H1 (cell line): ENCODE data around the gene ZNF334. TPM values are rescaled to one million over a fixed set of nuclear protein-coding genes. Genes with fewer than 3 reads are reported as not detected.

Experiments used
- ATF3 ChIP-seq: IDR thresholded peaks from 2 replicates; pipeline ENCODE4 v1.6.1; 2011; ENCODE audit warnings: low read depth, mild to moderate bottlenecking, low read length; ENCODE audit not compliant: insufficient read depth
- BCL11A ChIP-seq, 2 experiments: IDR thresholded peaks; one replicate each; pipeline ENCODE4 v1.6.1; 2011; ENCODE audit warnings: low read depth in 2 of 2, low read length in 2 of 2, mild to moderate bottlenecking in 2 of 2
- CEBPB ChIP-seq: IDR thresholded peaks from 2 replicates; pipeline ENCODE4 v1.6.1; 2012; ENCODE audit warnings: low read depth, low read length
- CHD1 ChIP-seq: IDR thresholded peaks from 2 replicates; pipeline ENCODE4 v1.6.1; 2012; ENCODE audit warnings: low read depth, low read length, improper control_type of control experiment
- CHD7 ChIP-seq: fragments of 300-600 bp; sonication (generic); IDR thresholded peaks from 2 replicates; pipeline ENCODE4 v1.7.1; 2012; ENCODE audit warnings: low read length, moderate library complexity, mild to moderate bottlenecking, inconsistent platforms; ENCODE audit not compliant: insufficient replicate concordance
- E2F6 ChIP-seq: IDR thresholded peaks from 2 replicates; pipeline ENCODE4 v1.6.1; 2012; ENCODE audit warnings: inconsistent platforms
- SIN3A ChIP-seq, 2 experiments: IDR thresholded peaks in 1 of 2; conservative IDR thresholded peaks in 1 of 2; 2 replicates each; pipeline ENCODE4 v1.6.1; 2011 to 2012; ENCODE audit warnings: low read length in 2 of 2, improper control_type of control experiment in 1 of 2, low read depth in 1 of 2, mild to moderate bottlenecking in 1 of 2
- SP1 ChIP-seq: IDR thresholded peaks from 2 replicates; pipeline ENCODE4 v1.6.1; 2011; ENCODE audit warnings: low read depth, low read length
- USF2 ChIP-seq: IDR thresholded peaks from 2 replicates; pipeline ENCODE4 v1.6.1; 2011; ENCODE audit warnings: low read length, improper control_type of control experiment
- polyA plus RNA-seq, 7 experiments: library from polyadenylated mRNA; depleted of rRNA in 3 of 7; stranded (reverse) in 5 of 7; unstranded in 2 of 7; fragments of >200 nt in 5 of 7; fragments of 200-250 nt in 2 of 7; gene quantifications; 1 replicate in 5 of 7; 2 replicates in 1 of 7; 4 replicates in 1 of 7; pipeline versions ENCODE4 v1.2.1 to v1.2.3, GENCODE V29; 2011 to 2013; ENCODE audit warnings: missing spikeins in 2 of 7, mixed read lengths in 2 of 7
- total RNA-seq: library from RNA; stranded (reverse); fragmentation: NEBNext Ultra II Directional; extraction: Animal tissue kit (Norgen Biotek cat#: 25700); gene quantifications from 2 replicates; pipeline ENCODE4 v1.2.1, GENCODE V29; 2021

ZNF334 gene
- total and polyA plus RNA-seq, 2 of the 8 experiments (the other 6 are each of a cell fraction or from before 2014, with no cell fraction given): 8.8 to 17.8 TPM

GRCh38 chr20:46546936-46547335 lies 33.6 kb upstream of the ZNF334 start (continued):
- TF ChIP-seq CHD7: no peak
- TF ChIP-seq SIN3A (conservative IDR thresholded peaks at IDR 0.05 in 1 of 2, IDR thresholded peaks at IDR 0.05 in 1 of 2; ENCODE audit: low read depth in 1 of 2, low read length in 2 of 2): no peak
- TF ChIP-seq E2F6: no peak
- TF ChIP-seq CEBPB: no peak
- no peak for TF ChIP-seq BCL11A (IDR thresholded peaks at IDR 0.05; ENCODE audit: low read depth in 2 of 2, low read length in 2 of 2)
- TF ChIP-seq USF2: no peak
- TF ChIP-seq SP1: no peak
- no peak for TF ChIP-seq CHD1
- no peak for TF ChIP-seq ATF3
